HCT116 (cell line): ENCODE results near the gene SPOPL. TPM values are rescaled to one million over a fixed set of nuclear protein-coding genes. Genes with fewer than 3 reads are reported as not detected.

Experiments used
- ATAC-seq: fragments of 200-7000 bp; cut with Tn5 transposase; 2 replicates; pipeline ENCODE4 v1.9.1; 2020; ENCODE audit warnings: mild to moderate bottlenecking, moderate library complexity
- BruUV-seq: library from RNA; stranded (reverse); fragments of 400-500 nt; replicated peaks from 2 replicates; lab custom pipeline; 2021; lab: Mats Ljungman, UMichigan
- CTCF ChIA-PET: fragments of 300-600 bp; sonication (Branson Sonifier 250); formaldehyde crosslinking; loops from one replicate; lab custom pipeline; 2021; ENCODE audit warnings: antibody characterized with exemption; lab: Charles Lee
- POLR2A ChIA-PET: fragments of 300-600, 350-600 bp; sonication (Branson Sonifier 250); formaldehyde crosslinking; loops from one replicate; lab custom pipeline; 2021; ENCODE audit warnings: antibody characterized with exemption; lab: Charles Lee
- RAD21 ChIA-PET, 2 experiments: fragments of 300-600 bp; sonication (Branson Sonifier 250); formaldehyde crosslinking; loops; one replicate each; lab custom pipeline; 2023; ENCODE audit warnings: low total read pairs in 2 of 2; ENCODE audit not compliant: uncharacterized antibody in 2 of 2, unreplicated experiment in 2 of 2, low non-redundant PET in 1 of 2; lab: Charles Lee
- DNase-seq: peaks from one replicate; pipeline ENCODE4 v3.0.0-alpha.2; 2010; ENCODE audit warnings: low read depth, low spot score
- H2AFZ ChIP-seq: fragments of 200-600 bp; shearing (Covaris generic), sonication (generic); 2 replicates; pipeline ENCODE4 v1.6.1; 2017; ENCODE audit warnings: low read depth, mixed run types, mixed read lengths, antibody characterized with exemption, low read length; ENCODE audit not compliant: poor library complexity, severe bottlenecking
- H3K27ac ChIP-seq: 2 replicates; pipeline ENCODE4 v1.5.1; 2012; ENCODE audit warnings: low read depth, low read length
- H3K27me3 ChIP-seq: fragments of 200-600 bp; sonication (generic); 2 replicates; pipeline ENCODE4 v1.6.1; 2016; ENCODE audit warnings: mixed run types, low read length, mixed read lengths; ENCODE audit not compliant: insufficient read depth
- H3K36me3 ChIP-seq, 2 experiments: fragments of 200-500 bp in 1 of 2; fragments of 200-600 bp in 1 of 2; sonication (Bioruptor generic) in 1 of 2; sonication (generic) in 1 of 2; 2 replicates each; pipeline versions ENCODE4 v1.5.1 to v1.6.1; 2014 to 2016; ENCODE audit warnings: low read length in 2 of 2, inconsistent platforms in 1 of 2, mixed read lengths in 1 of 2, mixed run types in 1 of 2; ENCODE audit not compliant: insufficient read depth in 2 of 2, control insufficient read depth in 1 of 2
- H3K4me1 ChIP-seq, 2 experiments: fragments of 200-600 bp in 1 of 2; sonication (generic) in 1 of 2; 2 replicates each; pipeline versions ENCODE4 v1.5.1 to v1.6.1; 2012 to 2017; ENCODE audit warnings: low read length in 2 of 2, inconsistent platforms in 1 of 2, mild to moderate bottlenecking in 1 of 2, mixed read lengths in 1 of 2, mixed run types in 1 of 2, moderate library complexity in 1 of 2; ENCODE audit not compliant: insufficient read depth in 2 of 2, control insufficient read depth in 1 of 2
- H3K4me2 ChIP-seq: fragments of 200-600 bp; sonication (generic); 2 replicates; pipeline ENCODE4 v1.6.1; 2017; ENCODE audit warnings: mixed run types, low read length, mixed read lengths
- H3K4me3 ChIP-seq, 2 experiments: fragments of 200-600 bp in 1 of 2; sonication (generic) in 1 of 2; replicated peaks in 1 of 2; 2 replicates each; pipeline ENCODE4 v1.5.1; 2011 to 2016; ENCODE audit warnings: low read length in 2 of 2, control low read depth in 1 of 2, low read depth in 1 of 2, mild to moderate bottlenecking in 1 of 2, mixed read lengths in 1 of 2, mixed run types in 1 of 2
- H3K79me2 ChIP-seq: fragments of 200-600 bp; sonication (generic); 2 replicates; pipeline ENCODE4 v1.6.1; 2017; ENCODE audit warnings: mild to moderate bottlenecking, mixed run types, low read length, moderate library complexity, mixed read lengths; ENCODE audit not compliant: insufficient read depth
- H3K9ac ChIP-seq: fragments of 200-600 bp; sonication (generic); 2 replicates; pipeline ENCODE4 v1.6.1; 2016; ENCODE audit warnings: low read length, mixed read lengths
- H3K9me2 ChIP-seq: fragments of 200-600 bp; sonication (generic), shearing (Covaris generic); 2 replicates; pipeline ENCODE4 v1.6.1; 2017; ENCODE audit warnings: mixed run types, mild to moderate bottlenecking, moderate library complexity; ENCODE audit not compliant: insufficient read depth
- H3K9me3 ChIP-seq, 2 experiments: fragments of 200-500 bp in 1 of 2; fragments of 200-600 bp in 1 of 2; sonication (Bioruptor generic) in 1 of 2; sonication (generic) in 1 of 2; 2 replicates each; pipeline ENCODE4 v1.6.1; 2014 to 2017; ENCODE audit warnings: low read length in 2 of 2, mixed read lengths in 2 of 2, inconsistent platforms in 1 of 2, low read depth in 1 of 2, mild to moderate bottlenecking in 1 of 2, mixed run types in 1 of 2, moderate library complexity in 1 of 2; ENCODE audit not compliant: control insufficient read depth in 1 of 2, insufficient read depth in 1 of 2
- H4K20me1 ChIP-seq: fragments of 200-600 bp; sonication (generic), shearing (Covaris generic); 2 replicates; pipeline ENCODE4 v1.6.1; 2017; ENCODE audit warnings: mixed run types, mild to moderate bottlenecking, moderate library complexity; ENCODE audit not compliant: insufficient read depth
- CBX3 ChIP-seq: IDR thresholded peaks from 2 replicates; pipeline ENCODE4 v1.6.1; 2012; ENCODE audit warnings: low read depth
- CEBPB ChIP-seq: IDR thresholded peaks from 2 replicates; pipeline ENCODE4 v1.6.1; 2012; ENCODE audit warnings: low read depth
- CTCF ChIP-seq, 3 experiments: fragments of 200-600 bp in 1 of 3; sonication (generic) in 1 of 3; IDR thresholded peaks in 2 of 3; conservative IDR thresholded peaks in 1 of 3; 2 replicates each; pipeline ENCODE4 v1.5.1; 2012 to 2017; ENCODE audit warnings: low read depth in 2 of 3, low read length in 2 of 3, antibody characterized with exemption in 1 of 3, borderline replicate concordance in 1 of 3, control low read depth in 1 of 3, mild to moderate bottlenecking in 1 of 3, mixed read lengths in 1 of 3, mixed run types in 1 of 3, moderate library complexity in 1 of 3; ENCODE audit not compliant: insufficient read depth in 1 of 3
- EGR1 ChIP-seq: IDR thresholded peaks from 2 replicates; pipeline ENCODE4 v1.6.1; 2012; ENCODE audit warnings: low read depth
- EZH2 ChIP-seq: fragments of 200-600 bp; sonication (generic); IDR thresholded peaks from 2 replicates; pipeline ENCODE4 v1.6.1; 2017; ENCODE audit warnings: antibody characterized with exemption, mixed run types
- EZH2phosphoT487 ChIP-seq: fragments of 200-600 bp; IDR thresholded peaks from 2 replicates; pipeline ENCODE4 v1.6.1; 2018; ENCODE audit warnings: antibody characterized with exemption, borderline replicate concordance
- FOSL1 ChIP-seq: IDR thresholded peaks from 2 replicates; pipeline ENCODE4 v1.6.1; 2012; ENCODE audit warnings: low read depth
- JUND ChIP-seq: IDR thresholded peaks from 2 replicates; pipeline ENCODE4 v1.6.1; 2012
- MAX ChIP-seq: IDR thresholded peaks from 2 replicates; pipeline ENCODE4 v1.6.1; 2012
- POLR2A ChIP-seq: IDR thresholded peaks from 2 replicates; pipeline ENCODE4 v1.7.0; 2011; ENCODE audit warnings: borderline replicate concordance; ENCODE audit not compliant: insufficient read depth, insufficient read length; ENCODE audit errors: extremely low read depth
- POLR2AphosphoS5 ChIP-seq: IDR thresholded peaks from 2 replicates; pipeline ENCODE4 v1.6.1; 2011; ENCODE audit warnings: mild to moderate bottlenecking, low read depth, low read length, moderate library complexity
- RAD21 ChIP-seq: IDR thresholded peaks from 2 replicates; pipeline ENCODE4 v1.6.1; 2012; ENCODE audit warnings: low read depth, mild to moderate bottlenecking
- REST ChIP-seq: IDR thresholded peaks from 2 replicates; pipeline ENCODE4 v1.6.1; 2012; ENCODE audit warnings: low read depth
- SP1 ChIP-seq: IDR thresholded peaks from 2 replicates; pipeline ENCODE4 v1.6.1; 2012; ENCODE audit warnings: low read depth
- SRF ChIP-seq: IDR thresholded peaks from 2 replicates; pipeline ENCODE4 v1.6.1; 2012; ENCODE audit warnings: low read depth
- TCF7L2 ChIP-seq: IDR thresholded peaks from 2 replicates; pipeline ENCODE4 v1.7.0; 2011; ENCODE audit warnings: borderline replicate concordance, inconsistent platforms; ENCODE audit not compliant: insufficient read depth, insufficient read length; ENCODE audit errors: extremely low read depth
- YY1 ChIP-seq: IDR thresholded peaks from 2 replicates; pipeline ENCODE4 v1.6.1; 2011; ENCODE audit warnings: low read length, low read depth, moderate library complexity, mild to moderate bottlenecking; ENCODE audit not compliant: insufficient replicate concordance; ENCODE audit errors: extremely low read depth
- ZBTB33 ChIP-seq: IDR thresholded peaks from 2 replicates; pipeline ENCODE4 v1.6.1; 2011; ENCODE audit warnings: mild to moderate bottlenecking, low read length, moderate library complexity; ENCODE audit not compliant: insufficient replicate concordance; ENCODE audit errors: extremely low read depth
- ZFX ChIP-seq: fragments of 450-650 bp; IDR thresholded peaks from 2 replicates; pipeline ENCODE4 v1.6.1; 2017
- intact Hi-C: fragments of 100-400 bp; cut with micrococcal nuclease; formaldehyde crosslinking; loops from 2 replicates; pipeline ENCODE4 v1.10.0; 2022
- total RNA-seq: library from RNA; stranded (reverse); gene quantifications from one replicate; pipeline ENCODE4 v1.2.1, GENCODE V29; 2021; ENCODE audit not compliant: unreplicated experiment
- TF ChIP-seq, protein P1 (sequence below): IDR thresholded peaks from 2 replicates; pipeline ENCODE4 v1.6.1; 2012

SPOPL gene
- total RNA-seq, 1 experiment from 2014 or later: 48.3 TPM

GRCh38 chr2:138497294-138497693, 4.3 kb upstream of the SPOPL start:
- peaks cover 9% of the 10 kb centered on the region for H3K79me2 ChIP-seq
- no peaks in the 10 kb centered on the region for H3K27me3 ChIP-seq
- no peak overlapping the region for H3K9ac ChIP-seq
- ChIA-PET CTCF (no interaction called here), POLR2A (no interaction called here), RAD21 (no interaction called here)
- no peaks in the 10 kb centered on the region for H3K9me2 ChIP-seq
- no peak overlapping the region for H3K4me2 ChIP-seq
- no peaks in the 10 kb centered on the region for H3K36me3 ChIP-seq
- ATAC-seq: no peak
- no TSS peak for BruUV-seq
- no peak overlapping the region for H3K27ac ChIP-seq
- no peak overlapping the region for H3K4me3 ChIP-seq
- DNase-seq: no peak
- no peak overlapping the region for H2AFZ ChIP-seq
- peaks cover 5 to 12% of the 10 kb centered on the region in 2 experiments; a peak in 3 of 4 replicates for H3K4me1 ChIP-seq
- no peaks in the 10 kb centered on the region for H4K20me1 ChIP-seq
- no peak for TF ChIP-seq JUND
- TF ChIP-seq POLR2A: no peak
- TF ChIP-seq EZH2: no peak
- no peak for TF ChIP-seq ZFX
- no peak for TF ChIP-seq POLR2AphosphoS5
- no peak for TF ChIP-seq SRF
- no peak for TF ChIP-seq EGR1
- no peak for TF ChIP-seq CBX3
- TF ChIP-seq MAX: no peak
- no peak for TF ChIP-seq ZBTB33
- TF ChIP-seq, protein P1, sequence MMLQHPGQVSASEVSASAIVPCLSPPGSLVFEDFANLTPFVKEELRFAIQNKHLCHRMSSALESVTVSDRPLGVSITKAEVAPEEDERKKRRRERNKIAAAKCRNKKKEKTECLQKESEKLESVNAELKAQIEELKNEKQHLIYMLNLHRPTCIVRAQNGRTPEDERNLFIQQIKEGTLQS: no peak
- TF ChIP-seq RAD21: no peak
- TF ChIP-seq TCF7L2: no peak
- TF ChIP-seq SP1: no peak
- TF ChIP-seq CEBPB: no peak
- TF ChIP-seq REST: no peak
- no peak for TF ChIP-seq CTCF (IDR thresholded peaks at IDR 0.05 in 2 of 3, conservative IDR thresholded peaks at IDR 0.05 in 1 of 3; ENCODE audit: borderline replicate concordance in 1 of 3, insufficient read depth in 1 of 3, low read depth in 2 of 3, low read length in 2 of 3)
- no peak for TF ChIP-seq YY1
- TF ChIP-seq FOSL1: no peak
- no peak for TF ChIP-seq EZH2phosphoT487
- TF ChIP-seq, all 23 proteins: peak for 0
- no peaks in the 10 kb centered on the region for H3K9me3 ChIP-seq
- intact Hi-C loops: no loop called here
